ENCODE measurements around the gene ZBTB18.

DNA sequence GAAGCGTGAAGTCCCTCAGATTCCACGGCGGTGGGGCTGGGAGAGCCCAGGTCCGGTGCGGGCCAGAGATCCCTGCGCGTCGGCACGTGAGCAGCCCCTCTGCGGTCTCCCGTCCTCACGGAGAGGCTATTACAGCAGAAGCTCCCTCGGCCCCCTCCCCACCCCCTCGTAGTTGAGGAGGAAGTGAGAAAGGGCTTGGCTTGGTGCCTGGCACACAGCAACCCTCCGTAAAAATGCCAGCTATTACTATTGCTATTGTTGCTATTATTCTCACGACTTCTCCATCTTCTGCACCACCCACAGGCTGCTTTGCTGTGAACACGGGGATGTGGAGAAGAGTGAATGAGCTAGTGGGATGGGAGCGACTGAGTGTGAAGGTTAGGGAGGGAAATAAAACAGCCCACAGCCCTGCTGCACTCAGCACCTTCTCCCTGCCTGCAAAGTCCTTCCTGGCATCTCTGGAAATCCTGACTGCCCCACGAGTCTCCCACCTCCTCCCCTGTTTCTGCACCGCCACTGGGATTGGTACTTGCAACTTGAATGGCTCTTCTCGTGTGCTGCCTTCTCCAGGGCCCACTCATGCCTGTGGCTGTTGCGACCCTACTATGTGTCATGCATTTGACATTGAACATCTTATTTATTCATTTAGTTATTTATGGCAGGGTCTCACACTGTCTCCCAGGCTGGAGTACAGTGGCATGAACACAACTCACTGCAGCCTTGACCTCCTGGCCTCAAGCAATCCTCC is 26.6 kb downstream of the ZBTB18 start:
- TF ChIP-seq POLR2A (IDR thresholded peaks at IDR 0.05): no peak
- TF ChIP-seq, protein P1, sequence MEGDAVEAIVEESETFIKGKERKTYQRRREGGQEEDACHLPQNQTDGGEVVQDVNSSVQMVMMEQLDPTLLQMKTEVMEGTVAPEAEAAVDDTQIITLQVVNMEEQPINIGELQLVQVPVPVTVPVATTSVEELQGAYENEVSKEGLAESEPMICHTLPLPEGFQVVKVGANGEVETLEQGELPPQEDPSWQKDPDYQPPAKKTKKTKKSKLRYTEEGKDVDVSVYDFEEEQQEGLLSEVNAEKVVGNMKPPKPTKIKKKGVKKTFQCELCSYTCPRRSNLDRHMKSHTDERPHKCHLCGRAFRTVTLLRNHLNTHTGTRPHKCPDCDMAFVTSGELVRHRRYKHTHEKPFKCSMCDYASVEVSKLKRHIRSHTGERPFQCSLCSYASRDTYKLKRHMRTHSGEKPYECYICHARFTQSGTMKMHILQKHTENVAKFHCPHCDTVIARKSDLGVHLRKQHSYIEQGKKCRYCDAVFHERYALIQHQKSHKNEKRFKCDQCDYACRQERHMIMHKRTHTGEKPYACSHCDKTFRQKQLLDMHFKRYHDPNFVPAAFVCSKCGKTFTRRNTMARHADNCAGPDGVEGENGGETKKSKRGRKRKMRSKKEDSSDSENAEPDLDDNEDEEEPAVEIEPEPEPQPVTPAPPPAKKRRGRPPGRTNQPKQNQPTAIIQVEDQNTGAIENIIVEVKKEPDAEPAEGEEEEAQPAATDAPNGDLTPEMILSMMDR (IDR thresholded peaks at IDR 0.05): no peak
